Esophagus mucosa (tissue), 1 donor: ENCODE measurements around the gene GNE. TPM values are rescaled to one million over a fixed set of nuclear protein-coding genes. Genes with fewer than 3 reads are reported as not detected.
A peak's percentile ranks its signal among the peaks of the same experiment; 100 is the strongest.
"Not testable (repeated sequence)": the region's sequence is repeated elsewhere in the genome, so short reads cannot be mapped to it uniquely, and the experiment has no call there.

Experiments
- ATAC-seq: fragments of 200-7000 bp; cut with Tn5 transposase; one replicate; pipeline ENCODE4 v1.9.1; 2020
- total RNA-seq: library from RNA; stranded (reverse); gene quantifications from one replicate; pipeline ENCODE4 v1.2.4, GENCODE V29; 2023
- donor health status: DM: yes; HTN: yes; CAD: no.

Gene GNE
- 7.4 TPM for total RNA-seq

- peak; percentile 98 for ATAC-seq
Measured at GRCh38 chr9:36258208-36258995, at the start of gene GNE. Gene GNE (minus strand): TSS chr9:36258448. CDS start chr9:36249355, 9,093 bp downstream.

- peak; percentile 58 for ATAC-seq
Measured at GRCh38 chr9:36306471-36307306, 48.4 kb upstream of the GNE start.

GRCh38 chr9:36304366-36304765, 46.1 kb upstream of the GNE start:
- ATAC-seq: not testable (repeated sequence)

GRCh38 chr9:36301227-36301626, 43.0 kb upstream of the GNE start:
- no peak for ATAC-seq

GRCh38 chr9:36298566-36298965, 40.3 kb upstream of the GNE start:
- ATAC-seq: no peak

GRCh38 chr9:36297798-36298197, 39.5 kb upstream of the GNE start:
- no peak for ATAC-seq

GRCh38 chr9:36294996-36295395, 36.7 kb upstream of the GNE start:
- not testable (repeated sequence) for ATAC-seq

GRCh38 chr9:36293918-36294317, 35.7 kb upstream of the GNE start:
- no peak for ATAC-seq

GRCh38 chr9:36293171-36293570, 34.9 kb upstream of the GNE start:
- no peak for ATAC-seq

GRCh38 chr9:36292641-36293040, 34.4 kb upstream of the GNE start:
- no peak for ATAC-seq

- ATAC-seq: no peak
Measured at GRCh38 chr9:36290996-36291395, 32.7 kb upstream of the GNE start.

GRCh38 chr9:36289836-36290435, 31.7 kb upstream of the GNE start:
- no peak for ATAC-seq

- ATAC-seq: no peak
Measured at GRCh38 chr9:36288070-36288469, 29.8 kb upstream of the GNE start.

- no peak for ATAC-seq
Measured at GRCh38 chr9:36286388-36286787, 28.1 kb upstream of the GNE start.

GRCh38 chr9:36284226-36284625, 26.0 kb upstream of the GNE start:
- no peak for ATAC-seq

- no peak for ATAC-seq
Measured at GRCh38 chr9:36282275-36282674, 24.0 kb upstream of the GNE start.

GRCh38 chr9:36280989-36281388, 22.7 kb upstream of the GNE start:
- peak; percentile 44 for ATAC-seq

- ATAC-seq: no peak
Measured at GRCh38 chr9:36278243-36278642, 20.0 kb upstream of the GNE start.

GRCh38 chr9:36276781-36277181, 18.5 kb upstream of the GNE start:
- ATAC-seq: no peak

GRCh38 chr9:36276254-36276653, 18.0 kb upstream of the GNE start:
- no peak for ATAC-seq

GRCh38 chr9:36275060-36275459, 16.8 kb upstream of the GNE start:
- no peak for ATAC-seq

GRCh38 chr9:36273354-36273753, 15.1 kb upstream of the GNE start:
- peak; percentile 97 for ATAC-seq

GRCh38 chr9:36268007-36268427, 9.8 kb upstream of the GNE start:
- ATAC-seq: peak; percentile 61
